Activated CD4-positive, alpha-beta T cell treated with anti-CD3 and anti-CD28 coated beads for 24 hours (primary cell): Measurements from ENCODE around the gene LDHA.
"Not testable (repeated sequence)": the region's sequence is repeated elsewhere in the genome, so short reads cannot be mapped to it uniquely, and the experiment has no call there.

ENCODE experiments used
- DNase-seq, 2 donors: peaks; one replicate each; pipeline ENCODE4 v3.0.0-alpha.2; 2020; ENCODE audit warnings: low read depth in 2 of 2

Gene LDHA

GRCh38 chr11:18394928-18395734 is 768 bp downstream of the LDHA start:
- DNase-seq: no peak

- DNase-seq: peak; percentile 81 to 88
Measured at GRCh38 chr11:18395735-18396504, 1.6 kb downstream of the LDHA start.

- DNase-seq: no peak
Measured at GRCh38 chr11:18397921-18398320, 3.6 kb downstream of the LDHA start.

- DNase-seq: not testable (repeated sequence)
Measured at GRCh38 chr11:18401077-18401476, 6.7 kb downstream of the LDHA start.

- no peak for DNase-seq
Measured at GRCh38 chr11:18404062-18404461, 9.7 kb downstream of the LDHA start.

GRCh38 chr11:18407400-18407799 is 13.0 kb downstream of the LDHA start:
- not testable (repeated sequence) for DNase-seq

- DNase-seq: no peak
Measured at GRCh38 chr11:18408558-18409291, 14.4 kb downstream of the LDHA start.

- no peak for DNase-seq
Measured at GRCh38 chr11:18416459-18416858, 22.1 kb downstream of the LDHA start.

GRCh38 chr11:18419040-18419439 is 24.7 kb downstream of the LDHA start:
- no peak for DNase-seq

GRCh38 chr11:18420067-18420466 is 25.7 kb downstream of the LDHA start:
- no peak for DNase-seq

- DNase-seq: no peak
Measured at GRCh38 chr11:18427240-18427639, 32.9 kb downstream of the LDHA start.

- DNase-seq: no peak
Measured at GRCh38 chr11:18429332-18429731, 35.0 kb downstream of the LDHA start.

GRCh38 chr11:18438691-18439090 is 44.3 kb downstream of the LDHA start:
- DNase-seq: no peak

GRCh38 chr11:18449251-18449650 is 54.9 kb downstream of the LDHA start:
- DNase-seq: no peak

GRCh38 chr11:18452927-18453326 is 58.6 kb downstream of the LDHA start:
- DNase-seq: no peak

- DNase-seq: no peak
Measured at GRCh38 chr11:18455686-18456372, 61.5 kb downstream of the LDHA start, which contains the start of gene LDHAL6A. TSS of gene LDHAL6A (plus strand) at chr11:18455856. CDS start at chr11:18456681, 825 bp downstream.

GRCh38 chr11:18457450-18457849 is 63.1 kb downstream of the LDHA start:
- DNase-seq: no peak
